ENCODE measurements around the gene SOBP. TPM values are rescaled to one million over a fixed set of nuclear protein-coding genes. Genes with fewer than 3 reads are reported as not detected.

Gene SOBP
- total RNA-seq, 1 donor from 2014 or later, result 24.0 TPM

- H3K27ac Mint-ChIP-seq (ENCODE audit: unreplicated experiment), result no peak overlapping the region
These were observed 66.2 kb downstream of the SOBP start for GRCh38 chr6:107556082-107556481.

GRCh38 chr6:107557698-107558097 is 67.8 kb downstream of the SOBP start:
- Mint-ChIP-seq H3K4me1 (peaks cover 45% of the 10 kb centered on the region), H3K36me3 (ENCODE audit: low read depth) (peaks cover 5% of the 10 kb centered on the region), H3K4me3 (no peak overlapping the region), H3K27me3 (ENCODE audit: low read depth) (no peaks in the 10 kb centered on the region), H3K27ac (ENCODE audit: unreplicated experiment) (no peak overlapping the region), H3K9me3 (no peaks in the 10 kb centered on the region)
- no peak for TF ChIP-seq CTCF (conservative IDR thresholded peaks at IDR 0.05)
- DNase-seq (ENCODE audit: low read depth, low spot score), result no peak

More at GRCh38 chr6:107556082-107556481, 66.2 kb downstream of the SOBP start:
- no peak for DNase-seq (ENCODE audit: low read depth, low spot score)
- Mint-ChIP-seq H3K4me3 (no peak overlapping the region), H3K36me3 (ENCODE audit: low read depth) (peaks cover 10% of the 10 kb centered on the region), H3K9me3 (no peaks in the 10 kb centered on the region), H3K27me3 (ENCODE audit: low read depth) (no peaks in the 10 kb centered on the region), H3K4me1 (peaks cover 39% of the 10 kb centered on the region)
- TF ChIP-seq CTCF (conservative IDR thresholded peaks at IDR 0.05), result no peak

GRCh38 chr6:107560657-107561056 is 70.7 kb downstream of the SOBP start:
- Mint-ChIP-seq H3K4me1 (peaks cover 49% of the 10 kb centered on the region), H3K36me3 (ENCODE audit: low read depth) (peaks cover 5% of the 10 kb centered on the region), H3K27ac (ENCODE audit: unreplicated experiment) (no peak overlapping the region), H3K4me3 (no peak overlapping the region), H3K27me3 (ENCODE audit: low read depth) (no peaks in the 10 kb centered on the region), H3K9me3 (no peaks in the 10 kb centered on the region)
- no peak for TF ChIP-seq CTCF (conservative IDR thresholded peaks at IDR 0.05)
- no peak for DNase-seq (ENCODE audit: low read depth, low spot score)

GRCh38 chr6:107561306-107561705 is 71.4 kb downstream of the SOBP start:
- Mint-ChIP-seq H3K27ac (ENCODE audit: unreplicated experiment) (no peak overlapping the region), H3K9me3 (no peaks in the 10 kb centered on the region), H3K36me3 (ENCODE audit: low read depth) (peaks cover 5% of the 10 kb centered on the region), H3K27me3 (ENCODE audit: low read depth) (no peaks in the 10 kb centered on the region), H3K4me3 (no peak overlapping the region), H3K4me1 (peaks cover 43% of the 10 kb centered on the region)
- TF ChIP-seq CTCF (conservative IDR thresholded peaks at IDR 0.05), result no peak
- DNase-seq (ENCODE audit: low read depth, low spot score), result no peak

GRCh38 chr6:107563694-107564588 is 74.0 kb downstream of the SOBP start:
- H3K27me3 Mint-ChIP-seq (ENCODE audit: low read depth), result no peaks in the 10 kb centered on the region
- no peak for DNase-seq (ENCODE audit: low read depth, low spot score)
- H3K4me3 Mint-ChIP-seq, result no peak overlapping the region
- TF ChIP-seq CTCF (conservative IDR thresholded peaks at IDR 0.05), result no peak
- peaks cover 38% of the 10 kb centered on the region for H3K4me1 Mint-ChIP-seq
- H3K9me3 Mint-ChIP-seq, result no peaks in the 10 kb centered on the region
- peaks cover 8% of the 10 kb centered on the region for H3K36me3 Mint-ChIP-seq (ENCODE audit: low read depth)
- H3K27ac Mint-ChIP-seq (ENCODE audit: unreplicated experiment), result peak overlapping the region; percentile 23
